Ovary (tissue), 3 donors: ENCODE data around the gene CATSPERB.

ENCODE experiments used
- CTCF ChIP-seq, 3 donors: fragments of 450-650 bp in 2 of 3; fragments of 200-600 bp in 1 of 3; IDR thresholded peaks; one replicate each; pipeline versions ENCODE4 v1.5.1 to v1.8.0; 2016 to 2022; ENCODE audit warnings: antibody characterized with exemption in 3 of 3, mild to moderate bottlenecking in 1 of 3
- POLR2A ChIP-seq: fragments of 450-650 bp; IDR thresholded peaks from one replicate; pipeline ENCODE4 v1.6.1; 2017; ENCODE audit warnings: antibody characterized with exemption, mild to moderate bottlenecking, moderate library complexity
- donor health status: DM: no; HTN: no; CAD: no.

DNA sequence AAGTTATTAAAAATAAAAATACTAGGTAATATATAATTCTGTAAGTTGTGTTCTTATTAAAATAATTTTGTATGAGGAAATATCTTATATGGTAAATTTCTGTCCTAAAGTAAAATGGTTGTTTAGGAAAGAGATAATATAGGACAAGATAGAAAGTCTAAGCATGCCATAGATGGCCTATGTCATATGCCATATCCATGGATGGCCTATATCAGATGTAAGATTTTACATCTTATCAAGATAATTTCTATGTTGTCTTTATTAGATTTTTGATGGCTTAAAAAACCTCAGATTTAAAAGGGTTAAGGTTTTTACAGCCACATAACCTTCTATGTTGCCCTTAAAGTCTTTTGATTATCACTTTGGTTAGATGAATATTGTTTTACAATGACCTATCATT, 52.6 kb downstream of the CATSPERB start:
- TF ChIP-seq CTCF (IDR thresholded peaks at IDR 0.05) (no peak), POLR2A (no peak)
